ENCODE data around the gene PDE9A. TPM values are rescaled to one million over a fixed set of nuclear protein-coding genes. Genes with fewer than 3 reads are reported as not detected.
A peak's percentile ranks its signal among the peaks of the same experiment; 100 is the strongest.

Gene PDE9A
- total RNA-seq, 1 donor from 2014 or later, result 1.6 TPM

GRCh38 chr21:42721341-42721824, 68.0 kb downstream of the PDE9A start:
- peak; percentile 90 for FAIRE-seq
- no peak overlapping the region for H3K4me3 ChIP-seq (ENCODE audit: low read depth, low read length)
- TF ChIP-seq, protein P1, sequence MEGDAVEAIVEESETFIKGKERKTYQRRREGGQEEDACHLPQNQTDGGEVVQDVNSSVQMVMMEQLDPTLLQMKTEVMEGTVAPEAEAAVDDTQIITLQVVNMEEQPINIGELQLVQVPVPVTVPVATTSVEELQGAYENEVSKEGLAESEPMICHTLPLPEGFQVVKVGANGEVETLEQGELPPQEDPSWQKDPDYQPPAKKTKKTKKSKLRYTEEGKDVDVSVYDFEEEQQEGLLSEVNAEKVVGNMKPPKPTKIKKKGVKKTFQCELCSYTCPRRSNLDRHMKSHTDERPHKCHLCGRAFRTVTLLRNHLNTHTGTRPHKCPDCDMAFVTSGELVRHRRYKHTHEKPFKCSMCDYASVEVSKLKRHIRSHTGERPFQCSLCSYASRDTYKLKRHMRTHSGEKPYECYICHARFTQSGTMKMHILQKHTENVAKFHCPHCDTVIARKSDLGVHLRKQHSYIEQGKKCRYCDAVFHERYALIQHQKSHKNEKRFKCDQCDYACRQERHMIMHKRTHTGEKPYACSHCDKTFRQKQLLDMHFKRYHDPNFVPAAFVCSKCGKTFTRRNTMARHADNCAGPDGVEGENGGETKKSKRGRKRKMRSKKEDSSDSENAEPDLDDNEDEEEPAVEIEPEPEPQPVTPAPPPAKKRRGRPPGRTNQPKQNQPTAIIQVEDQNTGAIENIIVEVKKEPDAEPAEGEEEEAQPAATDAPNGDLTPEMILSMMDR (IDR thresholded peaks at IDR 0.05; ENCODE audit: insufficient read depth, low read length, severe bottlenecking), result no peak
- no peaks in the 10 kb centered on the region for H3K36me3 ChIP-seq (ENCODE audit: control insufficient read depth, insufficient read depth, low read length)
- DNase-seq (ENCODE audit: low read depth), result no peak
- no peaks in the 10 kb centered on the region for H3K27me3 ChIP-seq (ENCODE audit: control insufficient read depth, insufficient read depth, low read length)

GRCh38 chr21:42722153-42722552, 68.7 kb downstream of the PDE9A start:
- H3K27me3 ChIP-seq (ENCODE audit: control insufficient read depth, insufficient read depth, low read length), result no peaks in the 10 kb centered on the region
- no peak for DNase-seq (ENCODE audit: low read depth)
- FAIRE-seq, result peak; percentile 89
- H3K4me3 ChIP-seq (ENCODE audit: low read depth, low read length), result no peak overlapping the region
- H3K36me3 ChIP-seq (ENCODE audit: control insufficient read depth, insufficient read depth, low read length), result no peaks in the 10 kb centered on the region
- TF ChIP-seq, protein P1 (IDR thresholded peaks at IDR 0.05; ENCODE audit: insufficient read depth, low read length, severe bottlenecking), result no peak

- H3K27me3 ChIP-seq (ENCODE audit: control insufficient read depth, insufficient read depth, low read length), result no peaks in the 10 kb centered on the region
- DNase-seq (ENCODE audit: low read depth) (no peak), FAIRE-seq (no peak)
- H3K4me3 ChIP-seq (ENCODE audit: low read depth, low read length), result no peak overlapping the region
- H3K36me3 ChIP-seq (ENCODE audit: control insufficient read depth, insufficient read depth, low read length), result no peaks in the 10 kb centered on the region
- TF ChIP-seq, protein P1 (IDR thresholded peaks at IDR 0.05; ENCODE audit: insufficient read depth, low read length, severe bottlenecking), result no peak
Measured at GRCh38 chr21:42722808-42723473, 69.5 kb downstream of the PDE9A start.

DNA sequence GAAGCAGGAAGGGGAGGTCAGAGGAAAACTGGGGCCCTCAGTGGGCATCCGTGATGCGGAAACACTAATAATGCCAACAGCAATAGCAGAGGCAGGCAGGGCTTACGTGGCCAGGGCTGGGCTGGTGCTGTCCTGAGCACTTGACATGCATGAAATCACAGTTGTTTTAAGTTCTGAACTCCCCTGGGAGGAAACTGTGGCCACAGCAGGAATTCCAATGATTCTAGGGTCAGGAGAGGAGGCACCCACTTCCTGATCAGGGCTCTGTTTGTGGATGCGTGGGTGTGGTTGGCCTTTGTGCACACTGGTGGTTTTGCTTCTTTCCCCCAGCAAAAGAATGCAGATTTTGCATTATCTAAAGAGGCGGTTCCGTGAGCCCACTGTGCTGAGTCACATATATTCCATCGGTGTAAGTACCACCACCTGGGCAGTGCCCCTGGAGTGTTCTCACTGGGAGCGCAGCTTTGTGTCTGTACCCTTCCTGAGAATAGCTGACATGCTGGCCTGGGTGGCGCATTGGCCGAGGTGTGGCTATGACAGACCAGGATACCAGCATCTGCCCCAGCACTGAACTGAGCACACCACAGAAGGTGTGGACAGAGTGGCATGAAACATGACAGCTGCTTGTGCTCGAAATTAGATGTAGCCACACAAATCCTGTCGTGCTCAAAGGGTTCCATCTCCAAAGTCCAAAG, 71.0 kb downstream of the PDE9A start:
- Histone ChIP-seq H3K36me3 (ENCODE audit: control insufficient read depth, insufficient read depth, low read length) (no peaks in the 10 kb centered on the region), H3K27me3 (ENCODE audit: control insufficient read depth, insufficient read depth, low read length) (no peaks in the 10 kb centered on the region), H3K4me3 (ENCODE audit: low read depth, low read length) (no peak overlapping the region)
- TF ChIP-seq, protein P1 (IDR thresholded peaks at IDR 0.05; ENCODE audit: insufficient read depth, low read length, severe bottlenecking), result no peak
- FAIRE-seq (no peak), DNase-seq (ENCODE audit: low read depth) (peak; percentile 47)

DNA sequence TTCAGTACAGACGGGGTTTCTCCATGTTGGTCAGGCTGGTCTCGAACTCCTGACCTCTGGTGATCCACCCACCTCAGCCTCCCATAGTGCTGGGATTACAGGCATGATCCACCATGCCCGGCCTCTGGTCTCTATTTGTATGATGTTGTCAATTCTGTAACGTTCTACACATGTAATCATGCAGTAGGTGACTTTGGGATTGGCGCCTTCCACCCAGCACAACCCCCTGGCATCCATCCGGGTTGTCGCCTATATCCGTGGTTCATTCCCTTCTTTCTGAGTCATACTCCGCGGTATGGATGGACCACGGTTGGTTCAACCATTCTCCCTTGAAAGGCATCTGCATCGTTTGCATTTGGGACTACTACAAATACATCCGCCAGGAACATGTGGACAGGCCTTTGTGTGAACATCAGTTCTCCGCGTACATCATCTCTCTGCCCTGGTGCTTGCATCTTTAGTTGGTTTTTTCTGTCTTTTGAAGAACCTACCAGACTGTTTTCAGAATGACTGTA, 72.1 kb downstream of the PDE9A start:
- TF ChIP-seq, protein P1 (IDR thresholded peaks at IDR 0.05; ENCODE audit: insufficient read depth, low read length, severe bottlenecking), result no peak
- H3K36me3 ChIP-seq (ENCODE audit: control insufficient read depth, insufficient read depth, low read length), result no peaks in the 10 kb centered on the region
- H3K4me3 ChIP-seq (ENCODE audit: low read depth, low read length), result no peak overlapping the region
- H3K27me3 ChIP-seq (ENCODE audit: control insufficient read depth, insufficient read depth, low read length), result no peaks in the 10 kb centered on the region
- FAIRE-seq (peak; percentile 95), DNase-seq (ENCODE audit: low read depth) (no peak)
